Activated CD4-positive, alpha-beta T cell treated with anti-CD3 and anti-CD28 coated beads, Interleukin-2, amount 10 ng/mL, durations not matched to agents 24 days and 14 days (primary cell): ENCODE data around the gene ZNF878. TPM values are rescaled to one million over a fixed set of nuclear protein-coding genes. Genes with fewer than 3 reads are reported as not detected.

Source experiments
- DNase-seq: peaks from one replicate; pipeline ENCODE4 v3.0.0; 2022
- H3K27ac Mint-ChIP-seq: one replicate; pipeline ENCODE4 v1.8.0; 2022; ENCODE audit warnings: mild to moderate bottlenecking, mixed read lengths
- H3K27me3 Mint-ChIP-seq: one replicate; pipeline ENCODE4 v1.8.0; 2022; ENCODE audit warnings: mixed read lengths
- H3K36me3 Mint-ChIP-seq: one replicate; pipeline ENCODE4 v1.8.0; 2022; ENCODE audit warnings: low read depth, mild to moderate bottlenecking, mixed read lengths
- H3K4me1 Mint-ChIP-seq: one replicate; pipeline ENCODE4 v1.8.0; 2021; ENCODE audit warnings: mixed read lengths
- H3K4me3 Mint-ChIP-seq: one replicate; pipeline ENCODE4 v1.8.0; 2022; ENCODE audit warnings: mild to moderate bottlenecking, moderate library complexity, mixed read lengths
- H3K9me3 Mint-ChIP-seq: one replicate; pipeline ENCODE4 v1.8.0; 2021; ENCODE audit warnings: mixed read lengths
- intact Hi-C: fragments of 100-400 bp; cut with micrococcal nuclease; formaldehyde crosslinking; loops from one replicate; pipeline ENCODE4 v1.15.1; 2023
- total RNA-seq: library from RNA; stranded (reverse); gene quantifications from 2 replicates; pipeline ENCODE4 v1.2.3, GENCODE V29; 2022

Gene ZNF878
- total RNA-seq, 1 donor from 2014 or later = 0.49 TPM

DNA sequence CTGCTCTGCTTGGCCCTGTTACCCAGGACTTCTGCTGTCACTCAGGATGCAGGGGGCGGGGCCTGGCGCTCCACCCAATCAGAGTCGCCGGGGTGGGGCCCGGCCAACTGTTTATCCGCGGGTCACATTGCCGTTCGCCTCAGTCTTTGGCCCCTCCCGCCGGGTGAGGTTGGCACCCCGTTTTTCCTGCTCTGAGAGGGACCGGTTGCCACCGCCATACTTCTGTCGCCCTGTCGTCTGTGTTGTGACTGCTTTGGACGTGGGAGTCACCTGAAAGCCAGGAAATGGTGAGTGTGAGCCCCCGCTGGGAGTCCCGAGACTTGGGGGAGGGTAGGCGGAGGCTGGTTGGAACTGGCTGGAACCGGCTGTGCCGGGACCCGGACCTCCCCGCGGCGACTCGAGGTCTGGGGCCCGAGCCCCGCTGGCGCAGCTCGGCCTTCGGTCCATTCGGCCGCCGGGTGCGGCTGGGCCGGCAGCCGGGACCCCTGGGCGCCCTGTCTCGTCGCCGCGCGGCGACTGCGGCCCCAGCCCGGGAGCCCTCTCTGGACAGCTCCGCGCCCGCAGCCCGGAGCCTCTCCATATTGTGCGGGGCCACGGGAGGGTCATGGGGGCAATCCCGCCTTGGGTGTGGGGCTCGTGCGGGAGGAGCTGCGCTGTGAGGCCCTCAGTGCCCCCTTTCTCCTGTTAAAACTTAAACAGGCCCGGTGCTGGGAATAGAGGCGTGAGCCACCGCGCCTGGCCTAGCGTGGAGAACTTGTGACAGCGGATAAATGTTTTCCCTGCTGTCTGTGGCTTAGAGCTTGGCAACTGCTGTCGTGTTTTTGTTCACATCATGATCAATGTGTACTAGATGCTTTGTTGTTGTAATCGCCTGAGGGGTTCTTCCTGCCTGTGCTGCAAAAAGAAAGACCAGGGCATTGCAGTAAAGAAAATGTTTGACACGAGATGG lies 12.1 kb upstream of the ZNF878 start, which contains the start of gene ZNF844:
Gene ZNF844 (plus strand): TSS at position 142 of the 949 bp plus-strand sequence. CDS start 143 bp downstream, at position 285.
- H3K27ac Mint-ChIP-seq = peak within 1 kb of the TSS; percentile 60

DNA sequence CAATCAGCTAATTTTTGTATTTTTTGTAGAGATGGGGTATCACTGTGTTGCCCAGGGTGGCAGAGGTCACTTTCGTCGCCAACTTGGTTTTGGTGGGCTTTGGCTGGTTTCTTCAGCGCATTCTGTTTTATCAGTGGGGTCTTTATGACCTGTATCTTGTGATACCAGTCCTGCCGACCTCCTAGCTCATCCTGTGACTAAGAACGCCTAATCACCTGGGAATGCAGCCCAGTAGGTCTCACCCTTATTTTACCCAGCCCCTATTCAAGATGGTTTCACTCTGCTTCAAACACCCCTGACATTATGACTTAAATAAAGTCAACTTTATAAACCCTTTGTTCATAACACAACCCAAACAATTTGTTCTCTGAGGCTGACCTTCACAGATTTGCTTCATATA lies 3.0 kb upstream of the ZNF878 start:
- peaks cover 14% of the 10 kb centered on the region for H3K9me3 Mint-ChIP-seq
- peaks cover 2% of the 10 kb centered on the region for H3K27me3 Mint-ChIP-seq
- peaks cover 3% of the 10 kb centered on the region for H3K36me3 Mint-ChIP-seq
- H3K27ac Mint-ChIP-seq = no peak overlapping the region
- intact Hi-C loops = loop anchor here (5.0 to 10.0 kb wide), 3 partner anchors 93 to 173 kb away; partner anchors contain the start of gene ZNF700
- no peak for DNase-seq
- H3K4me1 Mint-ChIP-seq = peaks cover 5% of the 10 kb centered on the region
- H3K4me3 Mint-ChIP-seq = no peak overlapping the region

More for the DNA sequence above, 12.1 kb upstream of the ZNF878 start, which contains the start of gene ZNF844:
- DNase-seq = peak; percentile 77
- Mint-ChIP-seq H3K4me1 (peaks cover 3% of the 10 kb centered on the region), H3K4me3 (peak within 1 kb of the TSS; percentile 74), H3K36me3 (peaks cover 2% of the 10 kb centered on the region), H3K27me3 (no peaks in the 10 kb centered on the region), H3K9me3 (peaks cover 4% of the 10 kb centered on the region)
- intact Hi-C loops = no loop called here

- peak overlapping the region; percentile 83 for H3K4me3 Mint-ChIP-seq
- H3K27ac Mint-ChIP-seq = peak overlapping the region; percentile 37
- peak; percentile 60 for DNase-seq
- peaks cover 5% of the 10 kb centered on the region for H3K4me1 Mint-ChIP-seq
- peaks cover 5% of the 10 kb centered on the region for H3K36me3 Mint-ChIP-seq
- peaks cover 2% of the 10 kb centered on the region for H3K27me3 Mint-ChIP-seq
- intact Hi-C loops = loop anchor here (10.0 kb wide), 1 partner anchor 127 kb away; the partner anchor contains the start of gene ZNF700
- peaks cover 14% of the 10 kb centered on the region for H3K9me3 Mint-ChIP-seq
These were observed 667 bp downstream of the ZNF878 start for GRCh38 chr19:12052091-12052496.

GRCh38 chr19:12047868-12048267 lies 4.9 kb downstream of the ZNF878 start:
- H3K36me3 Mint-ChIP-seq = peaks cover 19% of the 10 kb centered on the region
- DNase-seq = no peak
- intact Hi-C loops = no loop called here
- peaks cover 2% of the 10 kb centered on the region for H3K27me3 Mint-ChIP-seq
- no peak overlapping the region for H3K4me3 Mint-ChIP-seq
- H3K9me3 Mint-ChIP-seq = peaks cover 12% of the 10 kb centered on the region
- H3K4me1 Mint-ChIP-seq = peaks cover 4% of the 10 kb centered on the region
- no peak overlapping the region for H3K27ac Mint-ChIP-seq

- H3K9me3 Mint-ChIP-seq = peaks cover 13% of the 10 kb centered on the region
- intact Hi-C loops = no loop called here
- H3K27ac Mint-ChIP-seq = no peak overlapping the region
- H3K27me3 Mint-ChIP-seq = no peaks in the 10 kb centered on the region
- no peak overlapping the region for H3K4me3 Mint-ChIP-seq
- H3K4me1 Mint-ChIP-seq = no peaks in the 10 kb centered on the region
- H3K36me3 Mint-ChIP-seq = peaks cover 15% of the 10 kb centered on the region
- no peak for DNase-seq
These were observed 8.9 kb downstream of the ZNF878 start for GRCh38 chr19:12043752-12044422.

GRCh38 chr19:12042893-12043292 lies 9.9 kb downstream of the ZNF878 start:
- no peak overlapping the region for H3K27ac Mint-ChIP-seq
- DNase-seq = no peak
- peaks cover 15% of the 10 kb centered on the region for H3K36me3 Mint-ChIP-seq
- H3K27me3 Mint-ChIP-seq = no peaks in the 10 kb centered on the region
- H3K4me3 Mint-ChIP-seq = no peak overlapping the region
- intact Hi-C loops = no loop called here
- H3K9me3 Mint-ChIP-seq = peaks cover 14% of the 10 kb centered on the region
- H3K4me1 Mint-ChIP-seq = no peaks in the 10 kb centered on the region

DNA sequence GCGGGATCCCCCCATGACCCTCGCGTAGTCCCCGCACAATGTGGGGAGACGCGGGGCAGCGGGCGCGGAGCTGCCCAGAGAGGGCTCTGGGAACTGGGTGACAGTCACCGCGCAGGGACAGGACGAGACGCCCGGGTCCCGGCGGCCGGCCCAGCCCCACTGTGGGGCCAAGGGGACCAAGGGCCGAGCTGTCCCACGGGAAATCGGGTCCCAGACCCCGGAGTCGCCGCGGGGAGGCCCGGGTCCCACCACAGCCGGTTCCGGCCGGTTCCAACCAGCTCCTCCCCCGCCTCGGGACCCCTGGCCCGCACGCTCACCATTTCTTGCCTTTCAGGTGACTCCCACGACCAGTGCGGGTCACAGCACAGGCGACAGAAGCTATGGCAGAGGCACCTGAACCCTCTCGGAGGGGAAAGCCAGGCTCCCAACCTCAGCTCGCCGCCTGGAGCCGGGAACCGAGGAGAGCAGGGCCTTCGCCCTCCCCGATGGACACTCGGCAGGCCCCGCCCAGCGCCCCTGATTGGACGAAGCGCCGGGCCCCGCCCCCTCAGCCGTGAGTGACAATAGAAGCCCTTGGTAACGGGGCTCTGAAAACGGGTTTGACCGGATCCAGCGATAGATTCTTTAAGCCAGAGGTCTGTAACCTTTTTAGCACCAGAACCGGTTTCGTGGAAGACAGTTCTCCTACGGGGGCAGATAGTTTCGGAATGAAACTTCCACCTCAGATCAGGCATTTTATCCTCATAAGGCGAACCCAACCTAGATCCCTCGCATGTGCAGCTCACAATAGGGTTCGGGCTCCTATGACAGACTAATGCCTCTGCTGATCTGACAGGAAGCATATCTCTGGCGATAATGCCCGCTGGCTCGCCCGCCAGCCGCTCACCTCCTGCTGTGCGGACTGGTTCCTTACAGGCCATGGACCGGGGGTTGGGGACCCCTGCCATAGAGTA lies 17.3 kb downstream of the ZNF878 start, which contains the start of gene ZNF433:
Gene ZNF433 (minus strand): TSS at position 460 of the 953 bp plus-strand sequence. CDS start 140 bp downstream, at position 320.
- H3K4me1 Mint-ChIP-seq = no peaks in the 10 kb centered on the region

DNA sequence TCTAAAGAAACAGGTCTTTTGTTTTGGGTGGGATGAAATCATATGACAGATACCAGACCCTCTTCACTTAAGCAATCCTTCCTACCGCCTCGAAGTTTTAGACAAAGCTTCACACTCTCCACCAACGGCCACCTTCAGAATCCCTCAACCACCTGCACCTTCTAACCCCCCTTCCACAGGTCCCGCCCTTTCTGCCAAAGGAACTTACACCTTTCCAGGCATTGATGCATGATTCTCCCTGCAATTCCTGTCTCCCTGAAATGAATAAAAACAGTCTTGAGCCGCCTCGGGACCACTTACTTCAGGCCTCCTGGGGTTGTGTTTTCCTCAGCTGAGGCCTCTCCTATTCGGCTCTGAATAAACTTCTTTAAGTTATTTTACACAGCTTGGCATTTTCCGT lies 18.1 kb downstream of the ZNF878 start:
- intact Hi-C loops = no loop called here
- H3K9me3 Mint-ChIP-seq = peaks cover 18% of the 10 kb centered on the region
- no peak overlapping the region for H3K4me3 Mint-ChIP-seq
- H3K27ac Mint-ChIP-seq = no peak overlapping the region
- H3K4me1 Mint-ChIP-seq = no peaks in the 10 kb centered on the region
- H3K27me3 Mint-ChIP-seq = no peaks in the 10 kb centered on the region
- DNase-seq = no peak
- H3K36me3 Mint-ChIP-seq = peaks cover 3% of the 10 kb centered on the region

More for the DNA sequence above, 17.3 kb downstream of the ZNF878 start, which contains the start of gene ZNF433:
- Mint-ChIP-seq H3K4me3 (peak within 1 kb of the TSS; percentile 72), H3K36me3 (peaks cover 3% of the 10 kb centered on the region), H3K27ac (peak within 1 kb of the TSS; percentile 28), H3K27me3 (no peaks in the 10 kb centered on the region), H3K9me3 (peaks cover 18% of the 10 kb centered on the region)
- intact Hi-C loops = no loop called here
- peak; percentile 79 for DNase-seq

GRCh38 chr19:12034198-12034597 lies 18.6 kb downstream of the ZNF878 start:
- peaks cover 18% of the 10 kb centered on the region for H3K9me3 Mint-ChIP-seq
- H3K36me3 Mint-ChIP-seq = peaks cover 3% of the 10 kb centered on the region
- DNase-seq = no peak
- intact Hi-C loops = no loop called here
- no peak overlapping the region for H3K4me3 Mint-ChIP-seq
- no peaks in the 10 kb centered on the region for H3K27me3 Mint-ChIP-seq
- no peak overlapping the region for H3K27ac Mint-ChIP-seq
- no peaks in the 10 kb centered on the region for H3K4me1 Mint-ChIP-seq

DNA sequence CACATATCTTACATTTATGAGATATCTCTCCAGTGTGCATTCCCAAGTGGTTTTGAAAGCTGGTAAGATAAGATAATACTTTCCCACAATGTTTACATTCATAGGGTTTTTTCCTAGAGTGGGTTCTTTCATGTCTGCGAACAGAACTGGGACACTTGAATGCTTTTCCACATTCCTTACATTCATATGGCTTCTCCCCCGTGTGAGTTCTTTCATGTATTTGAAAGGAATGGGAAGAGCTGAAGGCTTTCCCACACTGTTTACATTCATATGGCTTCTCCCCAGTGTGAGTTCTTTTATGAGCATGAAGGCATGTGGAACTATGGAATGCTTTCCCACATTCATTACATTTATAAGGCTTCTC lies 37.0 kb downstream of the ZNF878 start:
- Mint-ChIP-seq H3K36me3 (peaks cover 56% of the 10 kb centered on the region), H3K27me3 (no peaks in the 10 kb centered on the region), H3K4me3 (no peak overlapping the region), H3K4me1 (no peaks in the 10 kb centered on the region), H3K9me3 (peaks cover 27% of the 10 kb centered on the region), H3K27ac (no peak overlapping the region)
- no peak for DNase-seq
- intact Hi-C loops = no loop called here

- H3K36me3 Mint-ChIP-seq = peaks cover 61% of the 10 kb centered on the region
- no peak overlapping the region for H3K4me3 Mint-ChIP-seq
- no peaks in the 10 kb centered on the region for H3K27me3 Mint-ChIP-seq
- no peak overlapping the region for H3K27ac Mint-ChIP-seq
- no peak for DNase-seq
- peaks cover 27% of the 10 kb centered on the region for H3K9me3 Mint-ChIP-seq
- intact Hi-C loops = no loop called here
- no peaks in the 10 kb centered on the region for H3K4me1 Mint-ChIP-seq
These were observed 37.6 kb downstream of the ZNF878 start for GRCh38 chr19:12015015-12015752.

DNA sequence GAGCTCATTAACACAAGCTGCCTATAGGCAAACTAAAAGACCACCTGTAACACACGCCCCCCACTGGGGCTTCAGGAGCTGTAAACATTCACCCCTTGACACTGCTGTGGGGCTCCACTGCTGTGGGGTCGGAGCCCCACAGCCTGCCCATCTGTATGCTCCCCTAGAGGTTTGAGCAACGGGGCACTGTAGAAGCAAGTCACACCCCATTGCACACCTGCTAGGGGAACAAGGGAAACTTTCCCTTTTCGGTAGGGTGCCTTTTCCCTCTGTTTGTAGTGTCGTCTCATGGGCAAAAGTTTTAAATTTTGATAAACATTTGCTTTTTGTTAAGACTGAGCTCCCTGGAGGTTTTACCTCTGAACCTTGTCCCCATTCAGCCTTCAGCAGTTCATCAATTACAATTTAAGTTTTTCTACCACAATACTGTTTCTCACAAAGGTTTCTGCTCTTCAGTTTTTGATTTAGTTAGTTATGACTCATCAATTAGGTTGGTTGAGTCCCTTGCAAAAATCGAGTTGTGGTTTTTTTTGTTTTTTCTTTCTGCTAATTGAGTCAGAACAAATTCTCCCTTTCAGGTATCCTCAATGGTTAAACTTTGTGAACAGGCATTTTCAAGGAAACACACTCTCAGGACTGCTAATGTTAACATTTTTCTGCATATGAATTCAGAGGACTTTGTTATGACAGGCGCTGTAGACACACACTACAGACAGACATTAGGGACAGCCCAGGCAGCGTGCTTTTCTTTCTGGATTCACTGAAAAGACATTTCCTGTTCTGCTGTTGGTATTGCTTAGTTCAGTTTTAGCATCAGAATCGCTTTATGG lies 52.4 kb downstream of the ZNF878 start:
- no peak for DNase-seq
- Mint-ChIP-seq H3K36me3 (peaks cover 49% of the 10 kb centered on the region), H3K27ac (peak overlapping the region; percentile 45), H3K4me1 (peaks cover 16% of the 10 kb centered on the region), H3K4me3 (peak overlapping the region; percentile 1), H3K27me3 (no peaks in the 10 kb centered on the region), H3K9me3 (peaks cover 9% of the 10 kb centered on the region)
- intact Hi-C loops = no loop called here
